Islet of Langerhans (tissue), 1 donor: ENCODE data around the gene CDHR4.
"Not testable (repeated sequence)": the region's sequence is repeated elsewhere in the genome, so short reads cannot be mapped to it uniquely, and the experiment has no call there.

Source experiments
- FAIRE-seq: peaks from one replicate; lab custom pipeline; 2011; peaks lifted over from hg19 to GRCh38; lab: Jason Lieb, UNC

CDHR4 gene

GRCh38 chr3:49803465-49804140 lies 3.9 kb upstream of the CDHR4 start:
- no peak for FAIRE-seq

GRCh38 chr3:49802719-49803464 lies 3.2 kb upstream of the CDHR4 start, which contains the start of gene INKA1:
Gene INKA1 (plus strand): TSS chr3:49803261. CDS start chr3:49803393, 132 bp downstream.
- no peak for FAIRE-seq

GRCh38 chr3:49801160-49801559 lies 1.5 kb upstream of the CDHR4 start:
- no peak for FAIRE-seq

GRCh38 chr3:49799105-49799504 lies 568 bp downstream of the CDHR4 start:
- no peak for FAIRE-seq

- FAIRE-seq, result no peak
Observed at GRCh38 chr3:49794926-49795905, 4.5 kb downstream of the CDHR4 start.

GRCh38 chr3:49794431-49794830 lies 5.2 kb downstream of the CDHR4 start:
- no peak for FAIRE-seq

- FAIRE-seq, result no peak
Observed at GRCh38 chr3:49793486-49794085, 6.1 kb downstream of the CDHR4 start.

GRCh38 chr3:49792371-49793150 lies 7.1 kb downstream of the CDHR4 start:
- FAIRE-seq, result no peak

GRCh38 chr3:49791571-49791970 lies 8.1 kb downstream of the CDHR4 start:
- no peak for FAIRE-seq

GRCh38 chr3:49790626-49791411 lies 8.9 kb downstream of the CDHR4 start:
- FAIRE-seq, result no peak

- FAIRE-seq, result no peak
Observed at GRCh38 chr3:49788056-49788455, 11.6 kb downstream of the CDHR4 start.

- no peak for FAIRE-seq
Observed at GRCh38 chr3:49787536-49787935, 12.1 kb downstream of the CDHR4 start.

- FAIRE-seq, result no peak
Observed at GRCh38 chr3:49787182-49787464, 12.6 kb downstream of the CDHR4 start.

GRCh38 chr3:49786357-49787181 lies 13.1 kb downstream of the CDHR4 start, which contains the start of gene IP6K1:
Gene IP6K1 (minus strand): TSS chr3:49786542. CDS start chr3:49748040, 38,502 bp downstream.
- peak; percentile 76 for FAIRE-seq

- FAIRE-seq, result no peak
Observed at GRCh38 chr3:49785565-49786356, 13.9 kb downstream of the CDHR4 start.

- not testable (repeated sequence) for FAIRE-seq
Observed at GRCh38 chr3:49782277-49782676, 17.4 kb downstream of the CDHR4 start.

GRCh38 chr3:49781415-49782199 lies 18.1 kb downstream of the CDHR4 start:
- no peak for FAIRE-seq

- FAIRE-seq, result not testable (repeated sequence)
Observed at GRCh38 chr3:49780975-49781365, 18.7 kb downstream of the CDHR4 start.
